Mesenteric fat pad (tissue), 1 donor: ENCODE results near the gene ZNF14. TPM values are rescaled to one million over a fixed set of nuclear protein-coding genes. Genes with fewer than 3 reads are reported as not detected.
"Not testable (repeated sequence)": the region's sequence is repeated elsewhere in the genome, so short reads cannot be mapped to it uniquely, and the experiment has no call there.

ENCODE experiments used
- DNase-seq: peaks from one replicate; pipeline ENCODE4 v3.0.0-alpha.2; 2020; ENCODE audit warnings: low spot score
- total RNA-seq: library from RNA; stranded (reverse); fragmentation: NEBNext Ultra II Directional; extraction: Animal tissue kit (Norgen Biotek cat#: 25700); gene quantifications from one replicate; pipeline ENCODE4 v1.2.1, GENCODE V29; 2021
- donor health status: DM: yes; HTN: yes; CAD: no.

Gene ZNF14
- total RNA-seq, 1 donor from 2014 or later: 3.1 TPM

DNA sequence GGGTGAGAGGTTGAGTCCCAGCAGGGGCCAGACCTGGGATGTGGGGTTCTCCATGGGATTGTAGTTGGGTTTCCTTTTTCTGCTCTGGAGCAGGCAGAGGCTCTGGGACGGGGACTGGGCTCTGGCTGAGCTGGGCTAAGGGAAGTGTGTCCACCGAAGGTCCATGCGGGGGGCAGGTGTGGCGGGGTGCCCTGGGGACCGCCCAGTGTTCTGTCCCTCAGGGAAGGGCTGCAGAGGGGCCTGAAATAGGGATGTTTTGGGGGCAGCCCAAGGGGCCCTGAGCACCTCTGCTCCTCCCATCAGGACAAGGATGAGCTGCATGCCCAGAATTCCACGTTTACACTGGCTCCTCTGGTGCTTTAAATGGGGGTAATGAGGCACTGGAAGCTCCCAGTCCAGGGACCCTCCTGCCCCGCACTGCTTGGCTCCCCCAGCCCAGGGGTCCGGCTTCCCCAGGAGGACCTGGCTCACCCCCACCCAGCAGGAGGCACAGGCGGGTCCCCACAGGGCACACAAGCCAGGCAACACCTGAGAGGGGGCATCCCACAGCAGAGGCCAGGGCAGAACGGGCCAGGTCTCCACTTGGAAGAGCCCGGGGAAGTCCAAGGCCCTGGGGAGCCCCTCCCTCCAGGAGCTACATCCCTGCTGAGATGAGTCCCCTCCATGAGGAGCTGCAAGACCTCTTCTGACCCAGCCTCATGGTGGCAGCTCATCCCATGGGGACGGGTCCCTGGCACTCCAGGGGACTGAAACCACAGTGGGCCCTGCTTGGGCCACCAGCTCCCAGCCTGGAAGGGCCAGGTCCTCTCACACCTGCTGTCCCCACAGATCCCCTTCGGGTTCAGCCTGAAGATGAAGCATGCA lies 14.7 kb upstream of the ZNF14 start:
- DNase-seq: no peak

DNA sequence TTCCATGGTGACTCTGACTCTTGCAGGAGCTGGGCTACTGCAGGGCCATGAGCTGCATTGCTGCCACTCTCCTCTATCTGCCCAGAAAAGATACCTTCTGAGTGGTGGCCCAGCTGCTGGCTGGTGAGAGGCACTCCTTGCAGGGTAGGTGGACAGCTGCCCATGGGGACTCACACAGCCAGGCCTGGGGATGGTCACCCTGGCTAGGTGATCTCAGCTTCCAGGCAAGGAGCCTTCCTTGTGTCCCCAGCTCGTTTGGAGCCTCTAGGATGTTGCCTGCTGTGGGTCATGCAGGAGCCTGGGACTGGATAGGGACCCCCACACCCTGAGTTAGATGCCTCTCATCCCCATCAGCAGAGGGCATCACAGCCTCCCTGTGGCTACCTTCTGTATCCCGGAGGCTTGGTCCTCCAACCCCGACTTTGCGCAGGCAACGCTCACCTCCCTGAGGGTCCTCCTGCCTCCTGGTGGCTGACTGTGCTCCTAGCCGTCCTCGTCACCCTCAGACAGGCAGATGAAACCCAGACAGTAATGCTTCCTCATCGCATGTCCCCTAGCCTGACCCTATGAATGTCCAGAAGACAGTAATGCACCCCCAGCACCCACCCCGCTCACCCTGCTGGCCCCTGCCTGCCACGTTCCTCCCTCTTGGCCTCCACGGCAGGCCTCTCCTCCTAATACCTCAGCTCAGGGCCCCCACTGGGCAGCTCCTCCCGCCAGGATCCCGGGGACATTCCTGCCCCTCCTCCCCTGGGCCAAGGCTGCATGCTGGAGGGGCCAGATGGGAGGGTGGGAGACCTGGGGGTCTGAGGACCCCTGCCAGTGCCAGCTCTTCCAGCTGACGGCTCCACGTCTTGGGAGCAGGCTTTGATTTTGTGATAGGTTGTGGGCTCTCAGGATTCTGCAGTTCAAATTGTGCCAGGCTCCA lies 13.6 kb upstream of the ZNF14 start:
- no peak for DNase-seq

DNA sequence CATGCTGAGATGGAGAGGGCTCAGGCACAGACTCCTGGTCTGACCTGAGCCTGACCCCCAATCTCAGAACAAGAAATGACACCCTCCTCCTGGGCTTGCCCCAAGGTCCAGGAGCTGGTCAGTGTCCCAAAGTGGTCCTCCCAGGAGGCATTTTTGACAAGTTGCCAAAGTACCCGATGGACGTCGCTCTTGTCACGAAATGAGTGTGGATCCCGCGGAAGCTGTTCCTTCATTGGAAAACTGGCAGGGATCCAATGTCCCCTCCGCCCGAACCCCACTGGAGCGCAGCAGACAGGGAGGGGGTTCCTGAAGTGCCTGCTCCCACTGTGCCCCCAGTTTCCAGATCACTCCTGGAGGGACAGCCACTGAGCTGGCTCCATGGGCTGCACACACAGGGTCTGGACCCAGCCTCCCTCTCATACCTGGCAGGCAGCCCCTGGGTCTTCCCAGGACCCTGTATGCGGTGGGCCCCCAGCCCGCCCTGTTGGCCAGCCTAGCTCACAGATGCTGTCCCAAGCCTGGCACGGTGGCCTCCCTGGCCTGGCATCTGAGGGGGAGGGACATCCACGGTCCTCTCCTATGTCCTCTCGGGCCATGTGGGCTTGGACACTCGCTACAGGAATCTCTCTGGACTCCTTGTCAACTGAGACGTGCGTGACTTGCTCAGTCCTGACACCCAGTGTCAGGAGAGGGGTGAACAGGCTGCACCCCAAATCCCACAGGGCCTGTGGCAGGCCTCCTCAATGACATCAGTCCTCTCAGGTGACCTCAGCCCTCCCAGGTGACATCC lies 12.8 kb upstream of the ZNF14 start:
- DNase-seq: no peak

DNA sequence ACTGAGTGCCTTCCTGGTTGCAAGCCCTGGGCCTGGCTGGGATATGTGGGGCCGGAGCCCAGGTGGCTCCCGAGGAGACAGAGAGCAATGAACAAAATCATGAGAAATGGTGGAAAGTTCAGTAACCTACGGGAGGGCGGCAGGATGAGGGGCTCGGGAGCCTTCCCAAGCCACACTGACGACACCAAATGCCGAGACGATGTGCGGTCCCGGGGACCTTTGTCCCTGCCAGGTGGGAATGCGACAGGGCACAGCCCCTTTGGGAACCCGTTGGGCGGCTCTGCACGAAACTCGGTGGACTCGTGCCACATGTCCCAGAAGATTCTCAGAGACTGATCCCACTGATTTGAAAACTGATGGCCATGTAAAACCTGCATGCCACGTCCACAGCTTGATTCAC lies 11.7 kb upstream of the ZNF14 start:
- DNase-seq: no peak

DNA sequence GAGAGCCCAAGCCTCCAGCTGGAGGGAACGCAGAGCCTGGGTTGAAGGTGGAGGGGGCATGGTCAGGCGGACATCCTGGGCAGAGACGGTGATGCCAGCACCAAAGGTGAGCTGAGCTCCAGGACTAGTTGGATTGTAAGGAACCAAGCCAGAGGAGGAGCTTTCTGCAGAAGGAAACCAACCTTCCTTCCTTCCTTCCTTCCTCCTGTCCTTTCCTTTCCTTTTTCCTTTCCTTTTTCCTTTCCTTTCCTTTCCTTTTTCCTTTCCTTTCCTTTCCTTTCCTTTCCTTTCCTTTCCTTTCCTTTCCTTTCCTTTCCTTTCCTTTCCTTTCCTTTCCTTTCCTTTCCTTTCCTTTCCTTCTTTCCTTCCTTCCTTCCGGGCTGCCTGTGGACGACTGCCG lies 11.0 kb upstream of the ZNF14 start:
- DNase-seq: not testable (repeated sequence)

DNA sequence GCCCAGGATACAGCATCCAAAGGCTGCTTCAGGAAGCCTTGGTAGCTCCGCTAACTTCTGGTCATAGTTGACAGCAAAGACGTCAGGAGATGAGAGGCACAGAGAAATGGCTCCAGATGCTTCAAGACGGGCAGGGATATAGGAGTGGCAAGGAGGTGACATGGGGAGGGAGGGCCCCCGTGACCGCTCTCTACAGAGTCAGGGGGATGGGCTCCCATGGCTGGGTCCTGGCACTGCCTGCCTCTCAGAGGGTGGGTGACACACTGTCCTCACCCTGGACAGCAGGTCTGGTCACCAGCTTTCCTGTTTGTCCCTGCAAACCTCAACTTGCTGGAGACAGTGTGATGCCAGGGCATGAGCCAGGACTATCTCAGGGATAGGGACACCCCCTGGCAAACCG lies 10.3 kb upstream of the ZNF14 start:
- DNase-seq: no peak

DNA sequence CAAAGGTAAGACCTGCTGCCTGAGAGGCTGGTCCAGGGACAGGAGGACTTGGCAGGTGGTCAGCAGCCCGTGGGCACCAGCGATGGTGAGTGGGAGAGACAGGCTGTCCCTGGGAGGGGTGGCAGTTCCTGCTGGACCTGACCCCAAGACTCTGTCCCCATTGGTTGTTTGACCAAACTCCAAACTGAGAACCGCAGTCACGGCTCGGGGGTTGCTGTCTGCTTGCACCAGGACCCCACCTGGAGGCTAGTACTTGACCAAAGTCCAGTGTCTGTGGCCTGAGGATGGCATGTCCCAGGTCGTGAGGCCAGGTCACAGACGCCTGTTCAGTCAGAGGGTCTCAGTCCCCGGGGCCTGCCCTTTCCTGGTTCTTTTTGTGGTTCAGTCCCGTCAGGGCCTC lies 9.9 kb upstream of the ZNF14 start:
- DNase-seq: no peak

DNA sequence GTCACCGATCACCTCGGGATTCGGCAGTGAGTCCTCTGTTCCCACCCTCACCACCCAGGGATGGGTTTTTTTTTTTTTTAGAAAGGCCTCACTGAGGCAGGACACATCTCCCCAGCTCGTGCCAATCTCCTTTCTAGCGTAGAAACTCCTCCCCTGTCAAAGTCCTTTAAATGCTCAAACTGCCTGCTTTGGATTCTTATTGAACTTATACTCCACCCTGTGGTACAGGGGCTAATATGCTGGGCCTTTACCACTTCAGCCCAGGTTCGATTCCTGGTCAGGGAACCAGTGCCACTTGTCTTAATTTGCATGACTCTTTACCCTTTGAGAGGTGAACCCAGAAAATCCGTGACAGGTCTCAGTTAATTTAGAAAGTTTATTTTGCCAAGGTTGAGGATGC lies 8.3 kb upstream of the ZNF14 start:
- no peak for DNase-seq

DNA sequence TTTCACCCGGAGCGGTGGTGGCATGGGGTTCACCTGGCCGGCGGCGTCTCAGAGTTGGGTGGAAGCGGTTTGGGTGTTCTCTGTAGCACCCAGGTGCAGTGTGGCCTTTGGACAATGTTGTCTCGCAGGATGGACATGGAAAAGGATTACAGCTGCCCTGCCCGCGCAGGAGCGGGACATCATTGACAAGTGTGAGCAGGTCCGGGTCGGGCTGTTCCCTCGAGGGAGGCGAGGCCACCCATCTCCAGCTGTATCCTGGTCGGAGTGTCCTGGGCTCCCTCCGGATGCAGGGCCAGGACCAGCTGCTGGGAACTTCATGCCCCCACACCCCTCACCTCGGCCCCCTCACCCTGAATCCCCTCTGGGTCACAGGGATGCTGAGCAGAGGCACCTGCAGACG lies 7.8 kb upstream of the ZNF14 start:
- no peak for DNase-seq

DNA sequence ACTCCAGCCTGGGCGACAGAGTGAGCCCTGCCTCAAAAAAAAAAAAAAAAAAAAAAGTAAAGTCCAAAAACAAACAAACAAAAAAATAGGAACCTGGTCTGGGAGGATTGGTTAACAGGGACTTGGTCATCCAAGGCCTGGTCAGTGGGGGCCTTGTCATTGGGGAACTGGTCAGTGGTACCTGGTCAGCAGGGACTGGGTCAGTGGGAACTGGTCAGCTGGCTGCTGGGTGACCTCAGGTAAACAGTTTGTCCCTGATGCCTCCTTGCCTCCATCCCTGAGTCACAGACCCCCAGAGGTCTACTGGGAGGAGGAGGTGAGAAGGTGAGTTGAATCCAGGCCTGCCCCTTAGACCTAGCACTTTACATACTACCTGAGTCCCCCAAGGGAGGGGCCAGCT lies 5.7 kb upstream of the ZNF14 start:
- DNase-seq: no peak

DNA sequence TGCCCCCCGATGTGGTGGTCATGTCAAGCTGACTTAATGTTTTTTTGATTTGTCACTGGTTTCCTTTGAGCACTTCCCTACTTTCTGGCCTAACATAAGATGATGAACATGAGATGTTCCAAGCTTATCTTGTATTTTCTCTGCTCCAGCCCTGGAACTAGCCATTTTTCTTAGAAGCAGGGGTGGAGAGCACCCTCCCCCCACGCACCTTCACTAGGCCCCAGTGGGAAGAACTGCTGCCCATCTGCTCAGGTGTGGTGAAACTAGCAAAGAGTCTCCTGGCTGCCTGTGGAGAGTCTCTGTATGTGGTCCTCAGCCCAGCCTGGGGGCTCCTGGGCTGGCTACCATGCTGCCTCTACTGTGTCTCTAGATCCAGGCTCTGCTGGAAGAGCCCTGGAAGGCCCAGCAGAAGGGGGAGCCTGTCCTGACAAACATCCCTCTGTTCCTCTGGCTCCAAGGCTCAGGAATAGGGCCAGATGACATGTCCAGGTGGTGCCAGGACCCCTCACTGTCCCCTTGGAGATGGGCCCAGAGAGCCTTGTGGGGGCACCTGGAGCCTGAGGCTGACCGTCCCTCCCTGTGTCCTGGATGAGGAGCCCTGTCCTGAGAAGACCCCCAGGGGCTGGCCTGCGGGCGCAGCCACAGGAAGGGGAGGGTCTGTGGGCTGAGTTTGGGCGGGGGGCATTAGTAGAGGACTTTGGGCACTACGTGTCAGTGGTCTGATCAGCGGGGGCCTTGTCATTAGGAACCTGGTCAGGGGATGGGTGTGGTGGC lies 4.8 kb upstream of the ZNF14 start:
- no peak for DNase-seq

DNA sequence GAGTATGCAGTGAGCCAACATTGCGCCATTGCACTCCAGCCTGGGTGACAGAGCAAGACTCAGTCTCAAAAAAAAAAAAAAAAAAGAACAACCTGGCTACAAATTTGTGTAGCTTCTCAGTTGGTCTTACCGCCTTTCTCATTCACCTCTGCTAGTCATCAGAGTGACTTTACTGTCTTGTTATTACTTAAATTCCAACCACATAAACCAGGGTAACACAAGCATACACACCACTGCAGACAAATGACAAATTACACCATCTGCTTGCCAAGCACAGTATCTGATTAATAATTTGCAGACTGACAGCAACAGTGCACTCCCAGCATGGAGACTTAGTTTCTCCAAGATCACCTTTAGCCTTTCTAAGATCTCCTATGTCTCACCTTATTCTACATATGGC lies 11.0 kb downstream of the ZNF14 start:
- no peak for DNase-seq

DNA sequence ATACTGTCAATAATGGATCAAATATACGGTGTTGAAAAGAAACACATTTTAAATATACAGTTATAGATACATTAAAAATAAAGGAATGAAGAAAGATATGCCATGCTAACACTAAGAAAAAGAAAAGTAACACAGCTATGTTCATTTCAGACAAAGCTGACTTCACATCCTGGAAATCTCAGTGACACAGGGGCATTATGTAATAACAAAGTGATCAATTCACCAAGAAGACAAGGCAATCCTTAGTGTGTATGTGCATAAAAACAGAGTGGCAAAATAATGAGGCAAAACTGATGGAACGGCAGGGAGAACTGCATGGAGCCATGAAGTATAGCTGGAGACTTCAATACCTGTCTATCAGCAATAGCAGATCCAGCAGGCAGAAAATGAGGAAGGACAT lies 13.1 kb downstream of the ZNF14 start:
- DNase-seq: no peak

DNA sequence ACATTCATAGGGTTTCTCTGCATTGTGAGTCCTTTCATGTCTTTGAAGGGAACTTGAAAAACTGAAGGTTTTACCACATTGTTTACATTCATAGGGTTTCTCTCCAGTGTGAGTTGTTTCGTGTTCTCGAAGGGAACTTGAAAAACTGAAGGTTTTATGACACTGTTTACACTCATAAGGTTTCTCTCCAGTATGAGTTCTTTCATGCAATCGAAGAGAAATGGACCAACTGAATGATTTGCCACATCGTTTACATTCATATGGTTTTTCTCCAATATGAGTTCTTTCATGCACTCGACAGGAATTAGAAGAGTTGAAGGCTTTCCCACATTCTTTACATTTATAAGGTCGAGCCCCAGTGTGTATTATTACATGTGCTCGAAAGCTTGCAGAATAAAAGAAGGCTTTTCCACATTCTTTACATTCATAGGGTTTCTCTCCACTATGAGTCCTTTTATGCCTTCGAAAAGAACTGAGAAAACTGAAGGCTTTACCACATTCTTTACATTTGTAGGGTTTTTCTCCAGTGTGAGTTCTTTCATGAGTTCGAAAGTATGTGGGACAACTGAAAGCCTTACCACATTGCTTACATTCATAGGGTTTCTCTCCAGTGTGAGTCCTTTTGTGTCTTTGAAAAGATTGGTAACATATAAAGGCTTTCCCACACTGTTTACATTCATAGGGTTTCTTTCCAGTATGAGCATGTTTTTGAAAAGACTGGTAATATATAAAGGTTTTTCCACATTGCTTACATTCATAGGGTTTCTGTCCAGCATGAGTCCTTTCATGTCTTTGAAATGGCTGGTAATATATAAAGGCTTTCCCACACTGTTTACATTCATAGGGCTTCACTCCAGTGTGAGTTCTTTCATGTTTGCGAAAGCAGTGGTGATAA lies 20.7 kb downstream of the ZNF14 start:
- no peak for DNase-seq

DNA sequence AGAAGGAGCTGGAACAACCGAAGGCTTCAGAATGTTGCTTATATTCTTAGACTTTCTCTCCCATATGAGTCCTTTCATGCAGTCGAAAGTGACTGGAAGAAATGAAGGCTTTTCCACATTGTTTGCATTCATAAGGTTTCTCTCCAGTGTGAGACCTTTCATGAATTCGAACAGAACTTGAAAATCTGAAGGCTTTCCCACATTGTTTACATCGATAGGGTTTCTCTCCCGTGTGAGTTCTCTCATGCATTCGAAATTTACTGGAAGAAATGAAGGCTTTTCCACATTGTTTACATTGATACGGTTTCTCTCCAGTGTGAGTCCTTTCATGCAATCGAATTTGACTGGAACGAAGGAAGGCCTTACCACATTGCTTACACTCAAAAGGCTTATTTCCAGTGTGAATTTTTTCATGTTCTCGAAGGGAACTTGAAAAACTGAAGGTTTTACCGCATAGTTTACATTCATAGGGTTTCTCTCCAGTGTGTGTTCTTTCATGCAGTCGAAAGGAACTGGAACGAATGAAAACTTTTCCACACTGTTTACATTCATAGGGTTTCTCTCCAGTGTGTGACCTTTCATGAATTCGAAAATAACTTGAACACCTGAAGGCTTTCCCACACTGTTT lies 21.5 kb downstream of the ZNF14 start:
- no peak for DNase-seq

DNA sequence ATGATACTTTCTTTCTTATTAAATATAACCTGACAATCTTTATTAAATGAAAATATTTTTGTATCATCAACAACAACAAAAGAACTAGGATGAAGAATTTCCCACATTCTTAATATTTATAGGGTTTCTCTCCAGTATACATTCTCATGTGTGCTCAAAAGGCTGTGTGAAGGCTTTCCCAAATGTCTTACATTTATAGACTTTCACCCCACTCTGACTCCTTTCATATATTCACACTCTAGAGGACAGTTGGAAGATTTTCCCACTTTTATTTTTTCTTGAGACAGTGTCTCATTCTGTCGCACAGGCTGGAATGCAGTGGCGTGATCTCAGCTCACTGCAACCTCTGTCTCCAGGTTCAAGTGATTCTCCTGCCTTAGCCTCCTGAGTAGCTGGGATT lies 22.4 kb downstream of the ZNF14 start:
- no peak for DNase-seq

DNA sequence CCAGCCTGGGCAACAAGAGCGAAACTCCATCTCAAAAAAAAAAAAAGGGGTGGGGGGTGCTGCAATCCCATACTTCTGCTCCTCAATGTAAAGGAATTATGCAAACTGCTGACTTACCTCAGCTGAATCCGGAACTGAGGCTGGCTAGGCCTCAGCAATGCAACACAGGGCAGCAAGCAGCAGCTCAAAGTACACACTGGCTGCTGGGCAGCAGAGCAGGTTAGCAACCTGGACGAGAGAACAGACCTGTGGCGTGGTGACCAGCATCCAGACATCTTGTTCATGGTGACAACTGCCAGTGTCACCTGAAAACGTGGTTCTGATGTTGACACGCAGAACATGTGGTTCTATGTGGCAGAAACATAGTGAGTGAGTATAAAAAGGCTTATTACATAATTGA lies 28.1 kb downstream of the ZNF14 start:
- no peak for DNase-seq

DNA sequence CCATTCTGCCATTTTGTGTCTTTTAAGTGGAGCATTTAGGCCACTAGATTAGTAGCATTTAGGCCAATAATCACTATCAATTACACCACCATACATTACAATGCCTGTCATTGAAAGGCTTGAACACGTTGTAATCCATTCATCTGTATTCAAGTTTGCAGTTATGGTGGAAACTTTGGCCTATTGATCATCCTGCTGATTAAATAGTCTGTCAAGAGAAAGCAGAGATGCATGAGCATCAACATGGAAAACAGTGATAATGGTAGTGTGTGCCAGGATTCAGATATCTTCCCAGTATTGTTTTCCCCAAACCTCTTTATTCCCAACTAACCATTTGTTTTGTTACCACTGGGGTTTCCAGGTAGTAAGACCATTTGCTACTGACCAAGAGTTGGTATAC lies 32.4 kb downstream of the ZNF14 start:
- not testable (repeated sequence) for DNase-seq

DNA sequence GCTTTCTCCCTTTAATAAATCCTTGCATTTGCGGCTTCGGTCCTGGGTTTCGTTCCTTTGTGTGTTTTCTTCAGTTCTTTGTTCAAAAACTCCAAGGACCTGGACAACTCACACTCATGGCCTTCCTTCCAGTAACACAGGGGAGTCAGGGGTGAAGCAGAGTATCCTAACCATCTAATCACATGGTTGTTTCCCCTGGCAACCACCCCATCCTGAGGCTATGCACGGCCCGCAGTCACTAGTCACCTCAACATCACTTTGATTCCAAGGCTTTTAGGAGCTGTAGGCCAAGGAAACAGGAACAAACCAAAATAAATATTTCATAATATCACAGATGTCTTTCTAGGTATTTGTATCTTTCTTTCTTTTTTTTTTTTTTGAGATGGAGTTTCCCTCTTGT lies 35.3 kb downstream of the ZNF14 start:
- DNase-seq: no peak
